NCI-H187 treated with DMSO at 0.1 percent for 48 hours (cell line): ENCODE results near the gene CDH10.

ENCODE experiments used
- DNase-seq: peaks from one replicate; lab custom pipeline; 2025; lab: John Stamatoyannopoulos, UW

The CDH10 gene

GRCh38 chr5:24598956-24599355, 45.8 kb downstream of the CDH10 start:
- no peak for DNase-seq

- DNase-seq, result no peak
These were observed 49.4 kb downstream of the CDH10 start for GRCh38 chr5:24595329-24595728.

- no peak for DNase-seq
These were observed 53.4 kb downstream of the CDH10 start for GRCh38 chr5:24591426-24591825.

- no peak for DNase-seq
These were observed 55.2 kb downstream of the CDH10 start for GRCh38 chr5:24589566-24589965.

GRCh38 chr5:24585751-24586150, 59.0 kb downstream of the CDH10 start:
- no peak for DNase-seq

- DNase-seq, result no peak
These were observed 73.5 kb downstream of the CDH10 start for GRCh38 chr5:24571302-24571701.

- no peak for DNase-seq
These were observed 77.8 kb downstream of the CDH10 start for GRCh38 chr5:24566933-24567332.

- DNase-seq, result no peak
These were observed 89.5 kb downstream of the CDH10 start for GRCh38 chr5:24555229-24555628.

GRCh38 chr5:24547132-24547531, 97.6 kb downstream of the CDH10 start:
- DNase-seq, result peak; percentile 59

GRCh38 chr5:24539613-24540012, 105.2 kb downstream of the CDH10 start:
- no peak for DNase-seq

GRCh38 chr5:24538346-24538745, 106.4 kb downstream of the CDH10 start:
- no peak for DNase-seq

GRCh38 chr5:24535646-24536045, 109.1 kb downstream of the CDH10 start:
- DNase-seq, result no peak

GRCh38 chr5:24530906-24531305, 113.9 kb downstream of the CDH10 start:
- DNase-seq, result no peak

- DNase-seq, result no peak
These were observed 119.4 kb downstream of the CDH10 start for GRCh38 chr5:24525414-24525813.

- DNase-seq, result no peak
These were observed 132.4 kb downstream of the CDH10 start for GRCh38 chr5:24512423-24512822.

- no peak for DNase-seq
These were observed 134.2 kb downstream of the CDH10 start for GRCh38 chr5:24510523-24510988.

- DNase-seq, result no peak
These were observed 134.8 kb downstream of the CDH10 start for GRCh38 chr5:24509943-24510342.

GRCh38 chr5:24505258-24505657, 139.5 kb downstream of the CDH10 start:
- no peak for DNase-seq

GRCh38 chr5:24497591-24498157, 147.1 kb downstream of the CDH10 start:
- DNase-seq, result no peak

- no peak for DNase-seq
These were observed 147.6 kb downstream of the CDH10 start for GRCh38 chr5:24497145-24497544.

GRCh38 chr5:24496268-24496667, 148.5 kb downstream of the CDH10 start:
- DNase-seq, result no peak

GRCh38 chr5:24492229-24492628, 152.5 kb downstream of the CDH10 start:
- DNase-seq, result no peak

- no peak for DNase-seq
These were observed 153.3 kb downstream of the CDH10 start for GRCh38 chr5:24491490-24491889.

- DNase-seq, result no peak
These were observed 157.2 kb downstream of the CDH10 start for GRCh38 chr5:24487368-24488229.
